Upper lobe of left lung (tissue), 4 donors: ENCODE results near the gene TTLL8.

Experiments used
- CTCF ChIP-seq, 6 experiments: fragments of 450-650 bp in 4 of 6; fragments of 200-600 bp in 2 of 6; sonication (generic) in 2 of 6; IDR thresholded peaks; one replicate each; pipeline ENCODE4 v1.5.1; 2016 to 2019; ENCODE audit warnings: antibody characterized with exemption in 6 of 6
- POLR2A ChIP-seq, 4 donors: fragments of 450-650 bp; IDR thresholded peaks; one replicate each; pipeline ENCODE4 v1.5.1; 2016 to 2017; ENCODE audit warnings: antibody characterized with exemption in 4 of 4, mild to moderate bottlenecking in 2 of 4

GRCh38 chr22:49996119-49996517 lies 62.0 kb downstream of the TTLL8 start:
- TF ChIP-seq CTCF (IDR thresholded peaks at IDR 0.05) (no peak), POLR2A (IDR thresholded peaks at IDR 0.05) (no peak)
